GM04503 (cell line): ENCODE data around the gene SVEP1.
"Not testable (repeated sequence)": the region's sequence is repeated elsewhere in the genome, so short reads cannot be mapped to it uniquely, and the experiment has no call there.

Experiments
- DNase-seq: peaks from one replicate; pipeline ENCODE4 v3.0.0-alpha.2; 2012; ENCODE audit warnings: low read depth

The SVEP1 gene

DNA sequence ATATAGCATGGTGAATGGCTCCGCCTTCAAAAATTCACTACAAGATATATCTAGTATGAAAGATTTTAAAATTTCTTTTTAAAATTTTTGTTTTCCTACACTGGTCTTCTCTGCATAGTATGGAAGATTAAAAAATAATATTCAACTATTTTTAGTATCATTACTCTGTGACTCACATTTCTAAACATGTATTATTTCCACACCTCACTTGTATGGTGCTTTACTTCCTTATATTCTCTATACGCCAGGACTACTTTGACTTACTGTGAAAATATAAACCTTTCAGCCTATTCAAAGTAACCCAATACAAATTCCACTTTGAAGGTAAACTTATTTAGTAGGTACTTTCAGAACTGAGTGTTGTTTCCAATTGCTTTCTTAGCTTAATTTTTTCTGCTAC, 215.1 kb downstream of the SVEP1 start:
- no peak for DNase-seq

DNA sequence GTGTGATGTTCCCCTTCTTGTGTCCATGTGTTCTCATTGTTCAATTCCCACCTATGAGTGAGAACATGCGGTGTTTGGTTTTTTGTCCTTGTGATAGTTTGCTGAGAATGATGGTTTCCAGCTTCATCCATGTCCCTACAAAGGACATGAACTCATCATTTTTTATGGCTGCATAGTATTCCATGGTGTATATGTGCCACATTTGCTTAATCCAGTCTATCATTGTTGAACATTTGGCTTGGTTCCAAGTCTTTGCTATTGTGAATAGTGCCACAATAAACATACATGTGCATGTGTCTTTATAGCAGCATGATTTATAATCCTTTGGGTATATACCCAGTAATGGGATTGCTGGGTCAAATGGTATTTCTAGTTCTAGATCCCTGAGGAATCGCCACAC, 220.5 kb downstream of the SVEP1 start:
- not testable (repeated sequence) for DNase-seq

DNA sequence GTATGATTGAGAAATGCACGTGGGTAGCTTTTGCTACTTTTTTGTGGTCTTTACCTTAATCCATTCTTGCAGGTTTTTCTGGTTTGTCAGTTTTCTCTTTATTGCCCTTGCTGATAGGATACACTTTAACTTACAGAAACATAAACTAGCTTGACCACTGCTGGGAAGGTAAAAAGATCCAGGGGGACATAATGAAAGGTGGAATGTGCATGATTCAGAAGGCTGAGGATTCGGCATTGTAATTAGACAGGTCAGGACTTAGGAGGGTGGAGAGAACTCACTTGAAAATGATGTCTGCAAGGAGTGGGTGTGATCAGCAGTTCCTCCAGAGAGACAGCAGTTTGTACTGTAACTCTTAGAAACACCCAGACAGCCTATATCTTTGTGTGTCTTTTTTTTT, 222.0 kb downstream of the SVEP1 start:
- DNase-seq = no peak

DNA sequence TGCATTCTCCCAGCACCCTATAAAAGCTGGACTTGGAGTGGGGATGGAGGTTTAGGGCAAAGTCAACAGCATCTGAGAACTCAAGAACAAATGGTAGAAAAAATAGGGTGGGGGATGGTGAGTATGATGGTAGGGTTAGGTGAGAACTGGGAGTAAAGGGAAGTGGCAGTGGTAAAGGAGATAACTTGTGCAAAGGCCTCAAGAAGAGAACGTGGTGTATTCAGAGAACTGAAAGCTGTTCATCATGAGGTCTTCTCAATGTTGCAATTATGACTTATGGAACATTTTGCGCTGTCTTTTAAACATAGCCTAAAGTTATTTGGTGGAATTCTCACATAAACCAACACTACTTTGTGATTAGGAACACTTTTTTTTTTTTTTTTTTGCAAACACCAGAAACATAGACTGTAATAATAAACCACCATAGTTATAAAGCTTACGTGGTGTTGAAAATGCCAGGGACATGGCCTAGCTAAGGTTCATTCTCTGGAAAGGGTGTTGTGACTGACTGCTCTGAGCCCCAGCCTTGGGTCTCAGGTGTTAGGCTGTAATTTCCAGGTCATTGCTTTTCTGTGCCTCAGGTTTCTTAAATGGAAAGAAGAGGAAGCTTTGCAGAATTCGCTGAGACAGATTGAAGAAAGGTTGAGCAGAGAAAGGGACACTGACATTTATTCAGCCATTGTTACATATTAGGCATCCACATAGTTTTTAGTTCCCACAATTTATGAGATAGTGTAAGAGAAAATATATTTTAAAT, 222.7 kb downstream of the SVEP1 start:
- no peak for DNase-seq

DNA sequence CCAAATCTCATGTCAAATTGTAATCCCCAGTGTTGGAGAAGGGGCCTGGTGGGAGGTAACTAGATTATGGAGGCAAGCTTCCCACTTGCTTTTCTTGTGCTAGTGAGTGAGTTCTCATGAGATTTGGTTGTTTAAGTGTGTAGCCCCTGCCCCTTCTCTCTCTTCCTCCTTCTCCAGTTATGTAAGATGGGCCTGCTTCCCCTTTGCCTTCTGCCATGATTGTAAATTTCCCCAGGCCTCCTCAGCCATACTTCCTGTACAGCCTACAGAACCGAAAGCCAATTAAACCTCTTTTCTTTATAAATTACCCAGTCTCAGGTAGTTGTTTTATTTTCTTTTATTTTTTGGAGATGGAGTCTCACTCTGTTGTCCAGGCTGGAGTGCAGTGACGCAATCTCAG, 223.6 kb downstream of the SVEP1 start:
- no peak for DNase-seq

DNA sequence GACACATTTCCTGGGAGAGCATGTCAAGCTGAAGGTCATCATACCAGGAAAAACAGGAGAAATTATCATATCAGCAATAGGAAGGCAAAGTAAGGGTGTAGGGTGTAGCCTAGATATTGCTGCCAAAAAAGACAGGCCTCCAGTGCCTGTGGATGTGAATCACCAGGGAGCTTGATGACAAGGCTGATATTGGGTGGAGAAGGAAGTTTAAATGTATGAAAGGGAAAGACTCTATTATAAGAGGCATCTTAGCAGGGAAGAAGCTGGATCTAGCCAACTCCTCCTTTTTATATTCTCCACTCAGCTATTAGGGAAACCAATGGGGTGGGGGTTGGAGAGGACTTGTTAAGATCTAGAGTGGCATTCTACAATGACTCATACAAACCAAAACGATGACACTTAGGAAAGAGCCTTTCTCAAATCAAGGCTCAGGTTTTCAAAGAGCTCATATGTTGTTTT, 228.5 kb downstream of the SVEP1 start:
- DNase-seq = peak; percentile 45

DNA sequence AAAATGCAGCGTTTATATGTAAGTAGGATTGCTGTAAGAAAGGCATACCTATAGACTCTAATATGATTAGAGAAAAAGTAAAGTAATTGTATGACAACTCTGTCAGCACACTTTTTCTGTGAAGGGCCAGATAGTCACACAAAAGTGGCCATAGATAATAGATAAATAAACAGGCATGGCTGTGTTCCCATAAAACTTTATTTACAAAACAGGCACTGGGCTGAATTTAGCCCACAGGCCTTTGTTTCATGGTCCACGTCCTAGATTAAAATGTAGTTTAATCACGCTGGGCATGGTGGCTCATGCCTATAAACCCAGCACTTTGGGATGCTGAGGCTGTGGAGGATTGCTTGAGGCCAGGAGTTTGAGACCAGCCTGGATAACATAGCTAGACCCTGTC, 233.2 kb downstream of the SVEP1 start:
- DNase-seq = no peak

DNA sequence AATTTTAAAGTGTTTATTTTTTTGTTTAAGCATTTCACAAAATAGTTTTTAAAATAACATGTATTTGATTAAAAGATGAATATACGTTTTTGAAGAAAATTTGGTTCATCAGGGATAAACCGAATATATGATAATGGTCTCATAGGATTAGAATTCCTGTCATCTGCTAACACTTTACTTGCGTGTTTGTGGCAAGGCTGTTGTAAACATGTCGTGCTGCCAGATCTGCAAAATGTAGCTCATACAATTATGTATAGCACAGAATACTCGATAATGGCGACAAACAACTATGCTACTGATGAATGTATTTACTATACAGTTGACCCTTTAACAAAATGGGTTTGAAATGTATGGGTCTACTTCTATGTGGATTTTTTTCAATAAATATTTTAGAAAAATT, 234.7 kb downstream of the SVEP1 start:
- no peak for DNase-seq

DNA sequence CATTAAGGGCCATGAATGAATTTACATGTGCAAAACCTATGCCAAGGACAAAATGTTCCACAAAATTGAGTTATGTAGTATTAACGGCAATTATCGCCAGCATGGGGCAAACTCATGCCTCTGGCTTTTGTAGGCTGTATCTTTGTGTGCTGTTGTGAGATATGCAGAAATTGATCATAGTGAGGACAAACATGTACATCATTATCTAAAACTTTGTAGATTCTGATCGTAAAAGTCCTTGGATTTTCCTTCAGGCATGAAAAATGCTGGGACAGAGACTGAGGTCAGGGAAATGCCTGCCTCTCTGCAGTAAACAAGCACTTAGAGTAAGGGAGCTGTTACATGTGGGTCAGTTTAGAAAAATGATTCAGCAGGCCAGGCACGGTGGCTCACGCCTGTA, 236.0 kb downstream of the SVEP1 start:
- no peak for DNase-seq

DNA sequence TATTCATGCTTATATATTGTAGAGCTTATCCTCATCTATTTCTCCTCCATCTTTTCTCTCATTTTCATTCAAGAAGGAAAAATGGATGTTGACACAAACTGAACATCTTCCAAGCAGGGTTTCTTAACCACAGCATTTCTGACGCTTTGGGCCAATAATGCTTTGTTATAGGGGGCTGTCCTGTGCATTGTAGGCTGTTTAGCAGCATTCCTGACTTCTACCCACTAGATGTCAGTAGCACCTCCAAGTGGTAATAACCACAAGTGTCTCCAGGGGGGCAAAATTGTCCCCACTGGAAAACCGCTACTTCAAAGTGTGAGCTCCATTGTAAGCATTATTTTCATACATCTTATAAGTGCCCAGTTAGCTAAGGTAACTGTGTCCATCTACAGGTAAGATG, 239.2 kb downstream of the SVEP1 start:
- DNase-seq = no peak

DNA sequence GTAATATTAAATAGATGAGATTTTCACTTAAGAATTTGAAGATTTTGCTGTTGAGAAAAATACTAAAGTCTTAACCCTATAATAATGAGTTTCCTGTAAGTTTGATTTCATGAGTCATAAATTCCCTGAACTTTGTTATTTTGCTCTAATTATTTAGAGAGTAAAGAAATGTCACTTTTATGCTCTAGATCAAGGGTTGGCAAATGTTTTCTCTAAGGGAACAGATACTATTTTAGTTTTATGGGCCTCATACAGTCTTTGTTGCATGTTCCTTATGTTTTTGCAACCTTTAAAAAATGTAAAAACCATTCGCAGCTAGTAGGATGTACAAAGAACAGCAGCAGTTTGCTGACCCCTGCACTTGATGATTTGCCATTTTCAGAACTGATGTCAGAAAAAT, 241.4 kb downstream of the SVEP1 start:
- DNase-seq = no peak

DNA sequence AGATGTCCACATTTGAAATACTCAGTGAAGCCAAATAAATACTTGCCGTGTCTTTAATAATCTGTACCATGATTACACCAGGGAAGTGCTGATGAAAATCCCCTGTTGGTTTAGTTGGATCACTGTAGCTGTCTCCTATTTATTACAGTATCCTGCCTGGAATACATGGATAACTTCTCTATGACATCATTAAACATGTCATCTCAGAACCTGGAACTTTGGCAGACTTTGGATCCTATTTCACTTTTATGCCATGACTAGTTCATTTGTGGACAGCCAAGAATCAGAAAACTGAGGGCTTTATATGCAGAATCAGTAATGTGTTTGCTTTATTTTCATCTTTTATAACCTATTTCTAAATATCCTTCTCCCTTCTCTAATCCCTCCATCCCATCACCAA, 241.8 kb downstream of the SVEP1 start, which contains the start of gene TXNDC8:
Gene TXNDC8, minus strand, starts transcription at position 137 of the 400 bp plus-strand sequence.
- peak; percentile 15 for DNase-seq

DNA sequence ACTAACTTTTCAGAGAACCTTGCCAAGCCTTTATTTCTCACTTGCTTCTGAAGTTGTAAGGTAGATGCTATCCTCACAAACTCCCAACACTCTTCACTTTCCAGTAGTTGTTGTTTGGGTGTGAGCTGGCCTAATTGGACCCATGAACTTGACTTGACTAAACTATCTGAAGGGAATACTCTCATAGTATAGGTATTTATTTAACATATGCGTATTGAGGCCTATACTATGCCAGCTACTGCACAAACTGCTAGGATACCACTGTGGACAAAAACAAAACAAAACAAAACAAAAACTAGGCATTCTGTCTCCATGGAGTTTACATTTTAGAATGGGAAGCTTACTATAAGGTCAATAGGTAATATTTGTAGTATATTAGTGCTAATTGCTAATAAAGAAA, 243.2 kb downstream of the SVEP1 start:
- DNase-seq = no peak

DNA sequence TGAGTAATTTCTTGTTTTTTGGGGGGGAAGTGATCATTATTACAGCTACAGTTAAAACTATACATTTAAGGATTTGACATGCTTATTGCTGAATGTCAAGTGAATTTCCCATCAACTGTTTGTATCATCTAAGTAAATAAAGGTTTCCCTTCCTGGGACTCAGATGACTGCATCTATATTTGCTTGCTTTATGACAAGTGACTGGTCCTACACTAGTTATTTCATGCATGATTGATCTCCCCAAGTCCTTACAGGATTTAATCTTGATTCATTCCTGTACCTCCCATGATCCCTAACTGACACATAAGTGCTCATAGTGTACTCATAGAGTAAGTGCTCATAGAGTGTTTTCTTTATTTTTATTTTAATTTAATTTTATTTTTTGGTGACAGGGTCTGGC, 244.7 kb downstream of the SVEP1 start:
- no peak for DNase-seq

DNA sequence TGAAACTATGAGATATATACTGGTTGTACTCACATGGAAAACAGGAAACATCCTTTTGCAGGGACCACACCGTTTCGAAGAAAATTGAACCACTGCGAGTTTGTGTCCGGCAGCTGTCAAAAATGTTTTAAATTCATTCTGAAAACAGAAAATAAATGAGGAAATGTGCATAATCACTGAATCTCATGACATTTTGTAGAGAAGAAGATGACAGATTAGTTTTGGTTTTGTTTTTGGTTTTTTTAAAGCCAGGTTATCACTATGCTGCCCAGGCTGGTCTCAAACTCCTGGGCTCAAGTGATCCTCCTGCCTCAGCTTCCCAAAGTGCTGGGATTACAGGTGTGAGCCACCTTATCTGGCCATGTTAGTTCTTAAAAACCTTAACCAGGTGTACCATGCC, 245.4 kb downstream of the SVEP1 start:
- no peak for DNase-seq

DNA sequence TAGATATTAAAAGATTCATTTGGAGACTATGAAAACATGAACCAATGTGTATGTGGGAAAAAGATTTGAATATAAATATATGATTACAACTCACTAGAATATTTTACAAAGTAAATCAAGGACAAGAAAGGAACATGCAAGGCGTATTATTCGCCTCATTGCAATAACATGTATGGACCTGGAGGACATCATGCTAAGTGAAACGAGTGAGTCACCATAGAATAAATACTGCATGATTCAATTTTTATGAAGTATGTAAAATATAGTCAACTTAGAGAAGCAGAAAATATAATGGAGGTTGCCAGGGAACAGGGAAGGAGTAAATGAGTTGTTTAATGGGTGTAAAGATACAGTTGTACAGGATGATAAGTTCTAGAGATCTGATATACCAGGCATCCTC, 246.8 kb downstream of the SVEP1 start:
- no peak for DNase-seq

DNA sequence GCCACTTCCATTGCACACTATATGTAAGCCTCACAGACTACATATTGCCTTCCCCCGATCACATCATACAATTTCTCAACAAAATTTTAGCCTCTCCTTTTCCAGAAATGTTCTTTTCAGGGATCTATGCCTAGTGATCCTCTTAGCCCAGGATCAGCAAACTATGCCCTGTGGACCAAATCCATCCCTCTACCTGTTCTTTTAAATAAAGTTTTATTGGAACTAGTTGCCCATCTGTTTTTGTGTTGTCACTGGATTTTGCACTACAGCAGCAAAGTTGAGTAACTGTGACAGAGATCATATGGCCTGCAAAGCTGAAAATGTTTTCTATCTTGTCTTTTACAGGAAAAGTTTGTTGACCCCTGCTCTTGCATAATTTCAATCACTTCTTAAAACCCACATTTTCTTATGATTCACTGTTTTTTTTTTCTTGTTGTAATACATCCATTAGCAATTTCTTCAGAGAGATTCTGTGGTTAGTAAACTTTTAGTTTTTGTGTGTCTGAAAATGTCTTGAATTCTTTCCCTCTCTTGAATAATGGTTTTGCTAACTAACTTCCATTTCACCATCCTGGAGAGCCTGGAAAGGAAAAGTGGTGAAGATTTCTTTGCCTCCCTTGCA, 248.9 kb downstream of the SVEP1 start:
- peak; percentile 27 for DNase-seq

DNA sequence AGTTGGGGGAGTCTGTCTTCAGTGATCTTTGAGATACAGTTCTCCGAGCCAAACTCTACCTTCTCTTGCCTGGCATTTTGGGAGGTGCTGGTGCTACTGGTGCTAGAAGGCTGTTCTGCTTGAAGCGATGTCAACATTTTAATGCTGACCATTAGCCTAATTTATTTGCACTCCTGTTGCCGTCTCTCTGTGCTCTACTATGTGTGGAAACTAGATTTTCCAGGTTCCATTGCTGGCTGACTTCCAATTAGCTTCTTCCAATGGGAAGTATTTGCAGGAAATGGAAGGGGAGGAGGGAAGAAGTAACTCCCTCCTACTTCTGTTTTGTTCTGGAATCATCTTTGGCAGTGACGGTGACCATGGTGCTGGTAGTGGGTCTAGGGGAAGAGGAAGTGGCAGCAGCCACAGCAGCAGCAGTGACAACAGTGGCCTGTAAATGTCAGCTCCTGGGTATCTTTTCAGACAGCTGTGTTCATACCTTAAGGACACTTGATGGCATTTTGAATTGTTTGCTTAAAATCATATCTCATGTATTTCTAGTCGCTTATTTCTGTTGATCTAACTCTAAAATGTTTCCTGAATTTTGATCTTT, 249.8 kb downstream of the SVEP1 start:
- DNase-seq = no peak

DNA sequence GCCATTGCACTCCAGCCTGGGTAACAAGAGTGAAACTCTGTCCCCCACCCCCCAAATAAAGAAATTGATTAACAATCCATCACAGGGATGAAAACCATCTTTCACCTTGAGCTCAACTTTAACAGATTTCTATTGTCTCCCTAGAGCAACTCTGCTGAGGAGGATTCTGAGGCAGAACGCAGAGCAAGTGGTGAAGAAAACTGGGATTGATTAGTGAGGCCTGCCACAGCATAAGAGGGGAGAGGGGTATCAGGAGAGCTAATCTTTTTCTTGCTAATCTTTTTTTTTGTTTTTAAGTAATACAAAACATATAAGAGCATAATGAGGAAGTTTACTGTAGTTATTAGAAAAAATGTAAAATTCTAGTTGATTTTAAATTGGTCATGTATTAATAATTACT, 250.8 kb downstream of the SVEP1 start:
- DNase-seq = no peak

DNA sequence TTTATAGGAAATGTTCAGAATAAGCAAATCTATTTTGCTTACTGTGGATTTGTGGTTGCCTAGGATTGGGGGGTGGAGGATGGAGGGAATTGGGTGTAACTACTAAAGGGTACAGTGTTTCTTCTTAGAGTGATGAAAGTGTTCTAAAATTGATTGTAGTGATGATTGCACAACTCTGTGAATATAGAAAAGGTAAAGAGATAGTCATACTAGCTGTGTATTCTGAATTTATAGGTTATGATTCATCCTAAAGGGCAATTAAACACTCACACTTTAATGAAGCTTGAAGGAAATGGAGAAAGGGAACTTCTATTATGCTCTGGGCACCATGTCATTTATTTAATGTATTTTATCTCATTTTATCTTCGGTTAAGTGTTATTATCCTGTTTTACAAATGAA, 251.8 kb downstream of the SVEP1 start:
- DNase-seq = no peak

DNA sequence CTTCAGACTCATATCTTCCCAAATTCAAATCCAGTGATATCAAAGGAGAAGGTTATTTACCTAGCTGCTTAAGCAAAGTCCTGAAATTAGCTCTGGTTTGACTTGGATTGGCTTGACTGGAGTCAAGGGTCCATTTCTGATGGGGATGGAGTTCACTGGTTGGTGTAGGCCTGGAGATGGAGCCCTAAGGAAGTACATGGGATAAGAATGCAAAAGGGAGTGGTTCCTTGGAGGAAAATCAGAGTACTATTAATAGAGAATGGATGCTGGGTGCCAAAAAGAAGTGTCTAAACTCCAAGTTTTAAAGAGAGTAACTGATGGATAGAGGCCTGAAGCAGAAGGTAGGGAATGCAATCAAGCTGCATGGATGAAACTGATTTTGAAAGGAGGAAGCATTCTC, 255.7 kb downstream of the SVEP1 start:
- no peak for DNase-seq

DNA sequence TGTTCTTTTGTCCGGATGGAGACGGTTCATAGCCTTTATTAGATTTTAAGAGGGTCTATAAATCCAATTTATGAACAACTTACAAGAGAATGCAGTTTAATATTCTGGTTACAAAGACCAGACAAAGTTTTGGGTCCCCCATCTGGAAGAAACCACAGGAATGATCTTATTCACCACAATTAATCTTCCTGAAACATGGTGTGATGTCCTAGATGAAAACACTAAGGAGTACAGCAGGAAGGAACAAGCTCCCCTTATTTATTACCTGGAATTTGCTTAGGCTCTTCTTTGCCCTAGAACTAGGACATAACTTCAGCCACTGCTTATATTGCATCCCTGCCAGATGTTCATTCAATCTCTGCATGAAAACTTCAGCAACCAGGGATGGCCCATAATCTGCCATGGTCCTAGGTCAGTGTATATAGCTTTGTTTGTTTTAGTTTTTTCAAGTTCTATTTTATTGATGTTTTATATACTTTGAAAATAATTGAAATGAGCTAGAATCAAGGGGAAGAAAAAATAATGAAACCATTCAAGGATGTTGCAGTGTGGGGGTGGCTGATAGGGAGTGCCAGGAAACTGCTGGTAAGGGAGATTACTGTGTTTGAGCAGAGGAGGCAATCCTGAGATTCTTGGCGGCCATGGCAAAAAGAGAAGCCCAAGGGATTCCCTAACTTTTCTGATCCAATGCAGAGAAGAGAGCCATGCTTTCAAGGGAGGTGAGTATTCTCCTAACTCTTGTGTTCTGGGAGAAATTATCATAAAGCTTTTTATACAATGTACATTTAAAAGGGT, 258.7 kb downstream of the SVEP1 start:
- DNase-seq = no peak
